Tibial nerve (tissue), 4 donors: ENCODE results near the gene AXIN1. TPM values are rescaled to one million over a fixed set of nuclear protein-coding genes. Genes with fewer than 3 reads are reported as not detected.

Experiments
- DNase-seq, 2 donors: peaks; one replicate each; pipeline ENCODE4 v3.0.0-alpha.2; 2019; ENCODE audit warnings: low spot score in 2 of 2
- H3K27ac ChIP-seq, 4 donors: fragments of 200-600 bp; sonication (generic) in 3 of 4; one replicate each; pipeline ENCODE4 v1.5.1; 2017 to 2019; ENCODE audit warnings: mild to moderate bottlenecking in 1 of 4
- H3K27me3 ChIP-seq, 2 donors: fragments of 200-600 bp; sonication (generic) in 1 of 2; one replicate each; pipeline versions ENCODE4 v1.5.1 to v1.6.0; 2017 to 2019
- H3K36me3 ChIP-seq, 3 donors: fragments of 200-600 bp; sonication (generic); one replicate each; pipeline ENCODE4 v1.5.1; 2018 to 2019
- H3K4me1 ChIP-seq, 4 donors: fragments of 200-600 bp; sonication (generic) in 3 of 4; one replicate each; pipeline ENCODE4 v1.5.1; 2017 to 2019
- H3K4me3 ChIP-seq, 4 donors: fragments of 200-600 bp; sonication (generic) in 3 of 4; one replicate each; pipeline ENCODE4 v1.5.1; 2017 to 2019; ENCODE audit warnings: mild to moderate bottlenecking in 1 of 4, moderate library complexity in 1 of 4
- H3K9me3 ChIP-seq, 4 donors: fragments of 200-600 bp; sonication (generic) in 3 of 4; one replicate each; pipeline ENCODE4 v1.5.1; 2017 to 2019
- EP300 ChIP-seq, 2 donors: sonication (generic); formaldehyde crosslinking; IDR thresholded peaks; one replicate each; pipeline ENCODE4 v1.6.1; 2017; ENCODE audit warnings: antibody characterized with exemption in 2 of 2, mild to moderate bottlenecking in 1 of 2
- POLR2A ChIP-seq, 2 donors: fragments of 450-650 bp; IDR thresholded peaks; one replicate each; pipeline ENCODE4 v1.6.1; 2017; ENCODE audit warnings: antibody characterized with exemption in 2 of 2, mild to moderate bottlenecking in 2 of 2, moderate library complexity in 2 of 2
- WGBS, 2 donors: methylation state at CpG; one replicate each; pipeline ENCODE4 v1.1.5; 2018; 5-methylcytosine and 5-hydroxymethylcytosine counted together
- total RNA-seq, 4 donors: library from RNA; depleted of rRNA; stranded (reverse); fragments of >200 nt; gene quantifications; one replicate each; pipeline ENCODE4 v1.1.0, GENCODE V29; 2016
- TF ChIP-seq, protein P1 (sequence below), 5 experiments: fragments of 200-600 bp in 3 of 5; fragments of 450-650 bp in 2 of 5; sonication (generic) in 3 of 5; IDR thresholded peaks; one replicate each; pipeline ENCODE4 v1.5.1; 2016 to 2019; ENCODE audit warnings: antibody characterized with exemption in 5 of 5, mild to moderate bottlenecking in 3 of 5, moderate library complexity in 2 of 5

The AXIN1 gene
- total RNA-seq, 4 donors from 2014 or later, result 23.4 to 37.1 (median 25.0) TPM

- Histone ChIP-seq H3K27ac (no peak overlapping the region), H3K36me3 (peaks cover 3 to 85% (median 8%) of the 10 kb centered on the region in 3 donors), H3K4me1 (no peaks in the 10 kb centered on the region), H3K27me3 (no peaks in the 10 kb centered on the region), H3K9me3 (no peaks in the 10 kb centered on the region), H3K4me3 (no peak overlapping the region)
- DNase-seq, result no peak
- WGBS, 2 donors, result 86 to 91% methylated on average over 5 to 6 of the region's 6 CpGs
- TF ChIP-seq POLR2A (IDR thresholded peaks at IDR 0.05), result no peak
- TF ChIP-seq EP300 (IDR thresholded peaks at IDR 0.05), result no peak
- TF ChIP-seq, protein P1, sequence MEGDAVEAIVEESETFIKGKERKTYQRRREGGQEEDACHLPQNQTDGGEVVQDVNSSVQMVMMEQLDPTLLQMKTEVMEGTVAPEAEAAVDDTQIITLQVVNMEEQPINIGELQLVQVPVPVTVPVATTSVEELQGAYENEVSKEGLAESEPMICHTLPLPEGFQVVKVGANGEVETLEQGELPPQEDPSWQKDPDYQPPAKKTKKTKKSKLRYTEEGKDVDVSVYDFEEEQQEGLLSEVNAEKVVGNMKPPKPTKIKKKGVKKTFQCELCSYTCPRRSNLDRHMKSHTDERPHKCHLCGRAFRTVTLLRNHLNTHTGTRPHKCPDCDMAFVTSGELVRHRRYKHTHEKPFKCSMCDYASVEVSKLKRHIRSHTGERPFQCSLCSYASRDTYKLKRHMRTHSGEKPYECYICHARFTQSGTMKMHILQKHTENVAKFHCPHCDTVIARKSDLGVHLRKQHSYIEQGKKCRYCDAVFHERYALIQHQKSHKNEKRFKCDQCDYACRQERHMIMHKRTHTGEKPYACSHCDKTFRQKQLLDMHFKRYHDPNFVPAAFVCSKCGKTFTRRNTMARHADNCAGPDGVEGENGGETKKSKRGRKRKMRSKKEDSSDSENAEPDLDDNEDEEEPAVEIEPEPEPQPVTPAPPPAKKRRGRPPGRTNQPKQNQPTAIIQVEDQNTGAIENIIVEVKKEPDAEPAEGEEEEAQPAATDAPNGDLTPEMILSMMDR (IDR thresholded peaks at IDR 0.05), result no peak
Observed at GRCh38 chr16:253833-254232, 98.7 kb downstream of the AXIN1 start.

- Histone ChIP-seq H3K9me3 (no peaks in the 10 kb centered on the region), H3K27me3 (no peaks in the 10 kb centered on the region), H3K27ac (peak overlapping the region in 2 of 4 donors; percentile 22 to 58), H3K36me3 (peaks cover 3 to 89% (median 8%) of the 10 kb centered on the region in 3 donors), H3K4me3 (no peak overlapping the region), H3K4me1 (no peaks in the 10 kb centered on the region)
- 70 to 71% methylated on average over 30 of the region's 30 CpGs for WGBS, 2 donors
- TF ChIP-seq, protein P1 (IDR thresholded peaks at IDR 0.05), result no peak
- TF ChIP-seq POLR2A (IDR thresholded peaks at IDR 0.05) (no peak), EP300 (IDR thresholded peaks at IDR 0.05) (no peak)
- no peak for DNase-seq
Observed at GRCh38 chr16:252366-253337, 99.9 kb downstream of the AXIN1 start.

DNA sequence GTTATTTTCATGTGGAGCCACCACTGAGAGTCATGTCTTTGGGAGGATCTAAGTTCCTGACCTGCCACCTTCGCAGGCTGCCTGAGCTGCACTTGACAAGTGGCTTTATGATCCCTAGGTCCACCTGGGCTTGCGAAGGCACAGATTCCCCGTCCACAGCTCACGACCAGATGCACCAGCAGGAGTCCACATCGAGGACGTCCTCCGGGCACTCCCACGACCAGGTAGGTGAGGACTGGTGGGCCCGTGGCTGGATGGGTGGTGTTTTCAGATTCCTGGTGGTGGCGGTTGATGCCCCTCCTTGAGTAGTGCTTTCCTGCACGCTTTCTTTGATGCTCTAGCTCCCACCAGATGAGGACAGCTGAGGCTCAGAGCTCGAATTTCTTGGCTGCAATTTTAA, 103.1 kb downstream of the AXIN1 start:
- 91 to 94% methylated on average over 12 of the region's 12 CpGs for WGBS, 2 donors
- no peak for DNase-seq
- TF ChIP-seq EP300 (IDR thresholded peaks at IDR 0.05), result no peak
- TF ChIP-seq, protein P1 (IDR thresholded peaks at IDR 0.05), result no peak
- no peak for TF ChIP-seq POLR2A (IDR thresholded peaks at IDR 0.05)
- H3K4me1 ChIP-seq, result no peaks in the 10 kb centered on the region
- no peaks in the 10 kb centered on the region for H3K9me3 ChIP-seq
- H3K27ac ChIP-seq, result no peak overlapping the region
- H3K27me3 ChIP-seq, result no peaks in the 10 kb centered on the region
- no peak overlapping the region for H3K4me3 ChIP-seq
- peaks cover 3 to 60% (median 4%) of the 10 kb centered on the region in 3 donors for H3K36me3 ChIP-seq

GRCh38 chr16:247027-247426, 105.5 kb downstream of the AXIN1 start:
- Histone ChIP-seq H3K36me3 (peaks cover 3 to 38% (median 4%) of the 10 kb centered on the region in 3 donors), H3K27me3 (no peaks in the 10 kb centered on the region), H3K9me3 (no peaks in the 10 kb centered on the region), H3K27ac (no peak overlapping the region), H3K4me3 (no peak overlapping the region), H3K4me1 (peaks cover 0 to 2% (median 0%) of the 10 kb centered on the region in 4 donors)
- TF ChIP-seq EP300 (IDR thresholded peaks at IDR 0.05) (no peak), POLR2A (IDR thresholded peaks at IDR 0.05) (no peak)
- TF ChIP-seq, protein P1 (IDR thresholded peaks at IDR 0.05), result no peak
- WGBS, 2 donors, result 95 to 96% methylated on average over 12 of the region's 12 CpGs
- no peak for DNase-seq

DNA sequence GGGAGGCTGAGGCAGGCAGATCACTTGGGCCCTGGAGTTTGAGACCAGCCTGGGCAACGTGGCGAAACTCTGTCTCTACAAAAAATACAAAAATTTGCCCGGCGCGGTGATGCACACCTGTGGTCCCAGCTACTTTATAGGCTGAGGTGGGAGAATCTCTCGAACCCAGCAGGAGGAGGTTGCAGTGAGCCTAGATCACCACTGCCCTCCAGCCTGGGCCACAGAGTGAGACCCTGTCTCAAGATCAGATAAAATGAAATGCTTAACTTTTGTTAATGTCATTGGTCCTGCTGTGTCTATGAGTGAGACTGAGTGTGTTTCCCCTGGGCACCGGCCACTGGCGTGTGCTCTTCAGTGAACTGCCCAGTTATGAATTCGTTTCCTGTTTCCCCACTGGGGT, 107.4 kb downstream of the AXIN1 start:
- H3K27ac ChIP-seq, result no peak overlapping the region
- no peak for DNase-seq
- 87 to 88% methylated on average over 9 of the region's 9 CpGs for WGBS, 2 donors
- no peak overlapping the region for H3K4me3 ChIP-seq
- H3K9me3 ChIP-seq, result no peaks in the 10 kb centered on the region
- peaks cover 0 to 19% (median 8%) of the 10 kb centered on the region in 4 donors for H3K4me1 ChIP-seq
- no peaks in the 10 kb centered on the region for H3K27me3 ChIP-seq
- no peak for TF ChIP-seq POLR2A (IDR thresholded peaks at IDR 0.05)
- TF ChIP-seq EP300 (IDR thresholded peaks at IDR 0.05), result no peak
- TF ChIP-seq, protein P1 (IDR thresholded peaks at IDR 0.05), result no peak
- H3K36me3 ChIP-seq, result peaks cover 0 to 24% (median 4%) of the 10 kb centered on the region in 3 donors
